ENCODE measurements around the gene PCNX4. TPM values are rescaled to one million over a fixed set of nuclear protein-coding genes. Genes with fewer than 3 reads are reported as not detected.
A peak's percentile ranks its signal among the peaks of the same experiment; 100 is the strongest.
"Not testable (repeated sequence)": the region's sequence is repeated elsewhere in the genome, so short reads cannot be mapped to it uniquely, and the experiment has no call there.

PCNX4 gene
- 49.2 TPM for polyA plus RNA-seq (ENCODE audit: insufficient read length)

GRCh38 chr14:60091550-60092525, at the start of gene PCNX4:
Gene PCNX4 (plus strand): TSS chr14:60091923. CDS start chr14:60107639, 15,716 bp downstream.
- DNase-seq: peak; percentile 100

DNA sequence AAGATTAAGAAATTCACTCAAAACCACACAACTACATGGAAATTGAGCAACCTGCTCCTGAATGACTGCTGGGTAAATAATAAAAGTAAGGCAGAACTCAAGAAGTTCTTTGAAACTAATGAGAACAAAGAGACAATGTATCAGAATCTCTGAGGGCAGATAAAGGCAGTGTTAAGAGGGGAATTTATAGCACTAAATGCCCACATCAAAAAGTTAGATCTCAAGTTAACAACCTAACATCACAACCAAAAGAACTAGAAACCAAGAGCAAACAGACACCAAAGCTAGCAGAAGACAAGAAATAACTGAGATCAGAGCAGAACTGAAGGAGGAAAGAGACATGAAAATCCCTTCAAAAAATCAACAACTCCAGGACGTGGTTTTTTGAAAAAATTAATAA, 43.7 kb upstream of the PCNX4 start:
- DNase-seq: not testable (repeated sequence)

- peak; percentile 73 for DNase-seq
These were observed 40.0 kb upstream of the PCNX4 start for GRCh38 chr14:60051721-60052221.

GRCh38 chr14:60058087-60058486, 33.6 kb upstream of the PCNX4 start:
- no peak for DNase-seq

DNA sequence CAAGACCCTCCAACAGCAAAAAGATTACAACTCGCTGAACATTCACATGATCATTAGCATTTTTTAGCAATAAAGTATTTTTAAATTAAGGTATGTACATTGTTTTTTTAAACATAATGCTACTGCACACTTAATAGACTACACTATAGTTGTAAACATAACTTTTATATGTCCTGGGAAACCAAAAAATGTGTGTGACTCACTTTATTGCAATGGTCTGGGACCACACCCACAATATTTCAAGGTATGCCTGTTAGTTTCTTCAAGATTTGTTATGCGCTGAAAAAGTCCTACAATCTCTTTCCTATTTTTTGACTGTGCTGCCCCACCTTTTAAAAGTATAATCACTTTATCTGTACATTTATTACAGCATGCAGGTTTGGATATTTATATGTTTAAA, 30.4 kb upstream of the PCNX4 start:
- DNase-seq: no peak

GRCh38 chr14:60064491-60065072, 27.1 kb upstream of the PCNX4 start:
- peak; percentile 12 for DNase-seq

DNA sequence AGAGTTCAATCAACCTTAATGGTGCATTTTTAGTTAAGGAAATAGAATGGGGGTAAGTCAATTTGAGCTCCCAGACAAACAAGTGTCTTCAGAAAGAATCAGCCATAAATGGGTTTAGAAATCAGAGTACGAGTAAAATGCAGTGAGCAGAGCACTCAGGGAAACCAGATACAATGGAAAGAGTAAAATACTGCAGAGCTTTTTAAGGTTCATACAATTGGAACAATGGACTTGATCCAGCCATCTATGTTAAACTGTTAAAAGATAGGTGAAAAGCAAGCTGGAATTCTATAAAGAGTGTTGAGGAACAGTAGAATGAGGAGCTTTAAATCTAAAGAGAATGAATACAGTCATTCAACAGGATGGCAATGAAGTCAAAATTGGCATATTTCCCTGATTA, 23.8 kb upstream of the PCNX4 start:
- no peak for DNase-seq

GRCh38 chr14:60079723-60080122, 12.0 kb upstream of the PCNX4 start:
- DNase-seq: no peak

DNA sequence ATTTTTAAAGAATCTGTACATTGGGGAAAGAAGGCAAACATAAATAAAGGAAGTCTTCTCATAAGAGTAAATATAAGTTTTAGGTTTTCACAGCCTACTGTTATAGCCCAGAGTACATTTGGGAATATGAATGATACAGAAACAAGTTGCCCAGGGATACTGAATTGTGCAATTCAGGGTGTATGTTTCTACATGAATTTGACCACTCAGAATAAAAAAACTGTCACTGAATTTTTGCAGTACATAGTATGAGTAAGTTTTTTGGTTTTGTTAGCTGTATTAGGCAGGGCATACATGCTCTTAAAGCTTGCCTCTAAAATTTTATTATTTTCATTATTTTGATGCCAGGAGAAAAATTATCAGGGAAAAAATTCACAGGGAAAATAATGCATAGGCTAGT, 6.6 kb upstream of the PCNX4 start:
- no peak for DNase-seq

- no peak for DNase-seq
These were observed 6.0 kb upstream of the PCNX4 start for GRCh38 chr14:60085693-60086092.

DNA sequence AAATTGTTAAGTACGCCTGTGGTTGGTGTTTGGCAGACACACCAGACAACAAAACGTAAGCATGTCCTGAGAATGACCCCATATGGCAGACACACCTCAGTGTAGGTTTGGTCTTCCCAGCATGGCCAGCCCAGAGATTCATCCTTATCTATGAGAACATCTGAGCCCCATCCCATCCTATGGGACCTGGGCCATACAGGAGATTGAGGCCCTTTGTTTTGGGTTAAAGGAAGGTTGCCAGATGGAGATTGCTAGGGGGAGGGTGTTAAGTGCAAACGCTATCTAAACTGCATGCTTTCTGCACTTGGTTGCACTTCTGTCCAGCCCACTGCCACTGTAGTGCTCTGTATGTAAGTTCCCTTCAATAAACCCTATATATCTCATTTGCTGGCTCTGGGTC, 4.1 kb upstream of the PCNX4 start:
- DNase-seq: no peak

DNA sequence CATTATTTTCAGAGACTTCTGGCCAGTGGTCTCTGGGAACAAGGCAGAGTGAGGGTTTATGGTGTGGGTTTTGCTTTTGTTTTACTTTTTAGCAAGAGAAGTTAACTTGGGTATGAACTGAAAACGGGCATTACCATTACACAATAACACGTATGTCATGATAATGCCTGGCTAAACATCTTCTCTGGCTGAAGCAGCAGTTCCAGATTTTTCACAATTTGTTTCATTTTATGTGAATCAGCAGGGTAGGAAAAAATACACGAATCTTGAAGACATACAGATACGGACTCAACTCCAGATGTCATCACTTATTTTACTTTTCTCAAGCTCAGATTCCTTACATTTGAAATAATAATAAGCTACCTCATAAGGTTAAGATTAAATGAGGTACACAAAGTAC, 2.5 kb upstream of the PCNX4 start:
- DNase-seq: no peak

DNA sequence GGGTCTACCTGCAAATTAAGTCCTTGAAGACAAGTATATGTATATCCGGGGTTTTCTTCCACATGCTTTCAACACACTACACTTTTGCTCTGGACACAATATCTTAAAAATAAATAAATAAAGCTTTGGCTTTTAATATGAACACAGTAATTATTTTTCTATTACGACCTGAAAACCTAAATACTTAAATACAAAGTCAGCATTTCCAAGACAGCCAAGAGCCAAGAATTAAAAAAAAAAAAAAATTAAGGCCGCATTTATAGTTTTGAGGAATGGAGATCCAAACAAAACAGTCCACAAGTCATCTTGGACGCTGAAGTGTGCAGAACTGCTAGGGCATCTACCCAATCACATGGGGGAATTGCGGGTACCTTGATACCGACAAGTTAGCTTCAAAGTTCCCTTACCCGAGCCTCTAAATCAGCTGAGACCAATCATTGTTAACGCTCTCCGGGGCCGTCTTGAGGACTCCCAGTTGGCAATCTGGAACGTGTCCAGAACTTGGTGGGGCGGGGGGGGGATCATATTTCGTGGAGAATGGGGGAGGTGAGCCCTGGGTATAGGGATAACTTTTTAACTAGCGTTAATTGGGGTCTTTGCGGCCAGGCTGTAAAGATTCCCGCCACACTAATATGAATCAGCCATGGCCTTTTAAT, 731 bp upstream of the PCNX4 start:
- peak; percentile 64 for DNase-seq

DNA sequence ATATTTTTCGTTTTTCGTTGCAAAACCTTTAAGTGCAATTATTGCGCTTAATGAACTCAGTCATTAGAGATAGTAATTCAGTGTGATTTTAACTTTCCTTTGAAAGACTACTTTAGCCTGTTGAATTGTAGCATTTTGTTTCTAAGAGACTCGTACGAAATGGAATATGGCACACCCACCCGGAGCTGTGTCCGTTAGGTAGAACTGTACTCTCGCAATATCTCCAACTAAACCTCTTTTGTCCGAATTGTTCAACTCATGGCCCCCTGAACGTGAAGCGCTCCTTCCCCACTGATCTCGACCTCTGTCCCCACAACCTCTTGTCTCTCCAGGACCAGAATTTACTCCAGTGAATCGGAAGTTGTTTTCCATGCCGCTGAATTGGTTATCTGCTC, 800 bp downstream of the PCNX4 start:
- DNase-seq: peak; percentile 57

DNA sequence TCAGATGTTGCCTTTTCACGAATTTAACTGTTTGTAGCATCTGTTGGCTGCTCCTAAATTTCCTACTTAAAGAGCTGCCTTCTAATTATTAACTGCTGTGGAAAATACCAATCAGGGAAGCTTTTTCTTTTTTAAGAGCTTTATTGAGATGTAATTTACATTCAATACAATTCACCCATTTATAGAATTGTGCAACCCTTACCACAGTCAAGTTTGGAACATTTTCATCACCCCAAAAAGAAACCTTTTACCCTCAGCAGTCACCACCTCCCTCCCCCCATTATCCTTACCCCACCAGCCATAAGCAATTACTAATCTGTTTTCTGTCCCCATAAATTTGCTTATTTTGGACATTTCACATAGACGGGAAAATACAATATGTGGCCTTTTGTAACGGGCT, 1.4 kb downstream of the PCNX4 start:
- no peak for DNase-seq

DNA sequence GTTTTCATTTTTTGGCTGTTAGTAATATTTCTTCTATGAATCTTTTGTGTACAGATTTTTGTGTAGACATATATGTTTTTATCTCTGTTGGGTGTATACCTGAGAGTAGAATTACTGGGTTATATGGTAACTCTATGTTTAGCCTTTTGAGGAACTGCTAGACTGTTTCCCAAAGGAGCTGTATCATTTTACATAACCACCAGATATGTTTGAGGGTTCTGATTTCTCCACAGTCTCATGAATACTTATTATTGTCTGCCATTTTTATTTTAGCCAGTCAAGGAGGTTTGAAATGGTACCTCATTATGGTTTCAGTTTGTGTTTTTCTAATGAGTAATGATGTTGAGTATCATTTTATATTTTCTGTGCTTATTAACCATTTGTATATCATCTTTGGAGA, 1.9 kb downstream of the PCNX4 start:
- no peak for DNase-seq

GRCh38 chr14:60094306-60094897, 2.7 kb downstream of the PCNX4 start:
- no peak for DNase-seq

DNA sequence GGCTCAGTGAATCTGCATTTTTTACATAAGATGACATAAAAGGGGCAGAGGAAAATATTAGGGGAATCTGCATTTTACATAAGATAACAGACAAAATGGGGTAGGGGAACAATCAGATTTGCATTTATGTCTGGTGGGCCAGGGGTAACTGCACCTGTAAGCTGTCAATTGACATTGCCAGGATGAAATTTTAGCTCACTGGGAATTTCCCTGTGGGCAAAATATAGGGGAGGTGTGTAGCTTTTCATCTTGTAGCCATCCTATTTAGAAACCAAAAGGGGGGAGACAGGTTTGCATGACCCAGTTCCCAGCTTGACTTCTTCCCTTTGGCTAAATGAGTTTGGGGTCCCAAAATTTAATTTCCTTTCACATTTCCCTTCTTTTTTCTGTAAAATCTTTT, 3.5 kb downstream of the PCNX4 start:
- DNase-seq: no peak

- DNase-seq: no peak
These were observed 4.2 kb downstream of the PCNX4 start for GRCh38 chr14:60095781-60096450.

- no peak for DNase-seq
These were observed 6.3 kb downstream of the PCNX4 start for GRCh38 chr14:60097974-60098373.

DNA sequence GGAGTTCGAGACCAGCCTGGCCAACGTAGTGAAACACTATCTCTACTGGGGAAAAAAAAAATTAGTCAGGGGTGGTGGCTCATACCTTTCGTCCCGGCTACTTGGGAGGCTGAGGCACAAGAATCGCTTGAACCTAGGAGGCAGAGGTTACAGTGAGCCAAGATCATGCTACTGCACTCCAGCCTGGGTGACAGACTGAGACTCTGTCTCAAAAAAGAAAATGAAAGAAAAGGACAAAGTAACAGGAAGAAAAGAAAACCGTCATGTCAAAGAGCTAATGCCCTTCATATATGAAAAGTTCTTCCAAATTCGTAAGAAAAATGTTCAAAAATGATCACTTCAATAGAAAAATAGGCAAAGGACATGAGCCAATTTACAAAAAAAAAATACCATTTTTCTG, 8.1 kb downstream of the PCNX4 start:
- DNase-seq: not testable (repeated sequence)

GRCh38 chr14:60101786-60102185, 10.1 kb downstream of the PCNX4 start:
- DNase-seq: no peak

Data from hindlimb muscle (tissue), 1 donor.